ENCODE data around the gene CCDC33.
A peak's percentile ranks its signal among the peaks of the same experiment; 100 is the strongest.

CCDC33 gene

DNA sequence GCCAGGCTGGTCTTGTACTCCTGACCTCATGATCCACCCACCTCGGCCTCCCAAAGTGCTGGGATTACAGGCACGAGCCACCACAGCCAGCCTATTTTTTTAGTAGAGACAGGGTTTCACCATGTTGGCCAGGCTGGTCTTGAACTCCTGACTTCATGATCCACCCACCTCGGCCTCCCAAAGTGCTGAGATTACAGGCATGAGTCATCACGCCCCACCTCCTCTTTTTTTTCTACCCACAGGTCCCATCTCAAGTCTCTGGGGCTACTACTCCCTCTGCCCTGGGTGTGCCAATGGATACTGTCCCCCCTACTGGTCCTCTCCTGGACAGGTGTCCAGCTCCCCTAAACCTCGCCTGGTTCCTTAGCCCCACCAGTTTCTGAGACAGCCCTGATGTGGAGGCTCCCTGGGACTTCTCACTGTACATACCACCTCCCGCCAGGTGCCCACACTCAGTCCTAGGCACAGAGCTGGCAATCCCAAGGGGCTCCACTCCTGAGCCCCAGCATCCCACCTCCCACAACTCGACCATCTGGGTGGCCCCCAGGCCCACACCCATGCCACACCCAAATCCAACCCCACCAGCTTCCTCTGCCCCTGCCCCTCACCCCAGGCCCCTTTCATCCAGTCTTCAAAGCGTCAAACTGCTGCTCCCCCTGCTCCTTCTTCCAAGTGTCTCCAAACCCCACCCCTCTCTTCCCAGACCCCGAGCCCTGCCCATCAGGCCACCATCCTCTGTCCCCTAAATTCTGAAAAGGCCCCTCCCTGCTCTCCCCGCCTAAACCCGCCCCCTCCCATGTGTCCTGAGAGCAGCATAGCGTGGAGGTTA, 144.4 kb downstream of the CCDC33 start:
- Histone ChIP-seq H3K4me2 (ENCODE audit: low read length, poor library complexity, severe bottlenecking) (no peak overlapping the region), H2BK15ac (ENCODE audit: low read depth, poor library complexity, severe bottlenecking) (no peak overlapping the region), H3K14ac (ENCODE audit: low read length in 2 of 2) (no peak overlapping the region), H3K27ac (ENCODE audit: low read length, poor library complexity, severe bottlenecking) (no peak overlapping the region), H3K9me3 (ENCODE audit: control insufficient read depth, low read length) (no peaks in the 10 kb centered on the region), H3K18ac (ENCODE audit: low read depth in 1 of 2, low read length in 2 of 2) (no peak overlapping the region), H2AFZ (ENCODE audit: low read depth, low read length) (no peak overlapping the region), H2AK5ac (ENCODE audit: low read length, severe bottlenecking) (no peak overlapping the region), H4K8ac (ENCODE audit: low read length) (no peak overlapping the region), H3K4me1 (ENCODE audit: control insufficient read depth, insufficient read depth, low read depth, low read length) (peaks cover 27% of the 10 kb centered on the region), H2BK120ac (ENCODE audit: low read depth, low read length) (no peak overlapping the region), H2BK5ac (ENCODE audit: low read depth, low read length, poor library complexity, severe bottlenecking) (no peak overlapping the region), H3K4me3 (ENCODE audit: insufficient read depth in 1 of 2, low read depth in 1 of 2, low read length in 2 of 2) (no peak overlapping the region), H3K79me1 (replicated peaks; ENCODE audit: low read length, poor library complexity, severe bottlenecking) (peaks cover 1% of the 10 kb centered on the region), H4K91ac (ENCODE audit: low read length) (no peak overlapping the region), H3K36me3 (ENCODE audit: control insufficient read depth in 1 of 2, insufficient read depth in 2 of 2, low read depth in 1 of 2, low read length in 2 of 2) (peaks cover 0 to 2% of the 10 kb centered on the region in 2 experiments), H3K23ac (ENCODE audit: low read length in 2 of 2) (no peak overlapping the region), H3K4ac (ENCODE audit: low read depth in 1 of 2, low read length in 2 of 2) (no peak overlapping the region), H3K9ac (ENCODE audit: low read length) (no peak overlapping the region), H2BK12ac (ENCODE audit: low read length in 2 of 2) (no peak overlapping the region), H3K27me3 (ENCODE audit: control insufficient read depth in 1 of 2, insufficient read depth in 1 of 2, low read length in 2 of 2) (no peaks in the 10 kb centered on the region)
- WGBS: 63% methylated on average over 12 of the region's 12 CpGs
- no peak for DNase-seq

- peaks cover 33% of the 10 kb centered on the region for H3K4me1 ChIP-seq (ENCODE audit: control insufficient read depth, insufficient read depth, low read depth, low read length)
These were observed 145.0 kb downstream of the CCDC33 start for GRCh38 chr15:74381190-74381453.

GRCh38 chr15:74381481-74381880, 145.4 kb downstream of the CCDC33 start:
- Histone ChIP-seq H2BK12ac (ENCODE audit: low read length in 2 of 2) (no peak overlapping the region), H3K4me1 (ENCODE audit: control insufficient read depth, insufficient read depth, low read depth, low read length) (peaks cover 36% of the 10 kb centered on the region), H3K4ac (ENCODE audit: low read depth in 1 of 2, low read length in 2 of 2) (no peak overlapping the region), H3K36me3 (ENCODE audit: control insufficient read depth in 1 of 2, insufficient read depth in 2 of 2, low read depth in 1 of 2, low read length in 2 of 2) (peaks cover 0 to 2% of the 10 kb centered on the region in 2 experiments), H4K8ac (ENCODE audit: low read length) (peak overlapping the region; percentile 27), H4K91ac (ENCODE audit: low read length) (no peak overlapping the region), H3K27me3 (ENCODE audit: control insufficient read depth in 1 of 2, insufficient read depth in 1 of 2, low read length in 2 of 2) (no peaks in the 10 kb centered on the region), H2BK5ac (ENCODE audit: low read depth, low read length, poor library complexity, severe bottlenecking) (no peak overlapping the region), H2BK120ac (ENCODE audit: low read depth, low read length) (no peak overlapping the region), H3K9me3 (ENCODE audit: control insufficient read depth, low read length) (no peaks in the 10 kb centered on the region), H2BK15ac (ENCODE audit: low read depth, poor library complexity, severe bottlenecking) (no peak overlapping the region), H3K23ac (ENCODE audit: low read length in 2 of 2) (no peak overlapping the region), H3K14ac (ENCODE audit: low read length in 2 of 2) (no peak overlapping the region), H2AK5ac (ENCODE audit: low read length, severe bottlenecking) (no peak overlapping the region), H3K9ac (ENCODE audit: low read length) (peak overlapping the region; percentile 39), H3K4me2 (ENCODE audit: low read length, poor library complexity, severe bottlenecking) (no peak overlapping the region), H3K27ac (ENCODE audit: low read length, poor library complexity, severe bottlenecking) (no peak overlapping the region), H3K79me1 (replicated peaks; ENCODE audit: low read length, poor library complexity, severe bottlenecking) (peaks cover 1% of the 10 kb centered on the region), H2AFZ (ENCODE audit: low read depth, low read length) (no peak overlapping the region), H3K18ac (ENCODE audit: low read depth in 1 of 2, low read length in 2 of 2) (no peak overlapping the region), H3K4me3 (ENCODE audit: insufficient read depth in 1 of 2, low read depth in 1 of 2, low read length in 2 of 2) (no peak overlapping the region)
- DNase-seq: no peak
- WGBS: 83% methylated on average over 4 of the region's 5 CpGs

More at GRCh38 chr15:74381190-74381453, 145.0 kb downstream of the CCDC33 start:
- Histone ChIP-seq H3K23ac (ENCODE audit: low read length in 2 of 2) (no peak overlapping the region), H4K91ac (ENCODE audit: low read length) (no peak overlapping the region), H2BK5ac (ENCODE audit: low read depth, low read length, poor library complexity, severe bottlenecking) (no peak overlapping the region), H3K4me3 (ENCODE audit: insufficient read depth in 1 of 2, low read depth in 1 of 2, low read length in 2 of 2) (no peak overlapping the region), H3K9me3 (ENCODE audit: control insufficient read depth, low read length) (no peaks in the 10 kb centered on the region), H2BK120ac (ENCODE audit: low read depth, low read length) (no peak overlapping the region), H3K4me2 (ENCODE audit: low read length, poor library complexity, severe bottlenecking) (no peak overlapping the region), H3K36me3 (ENCODE audit: control insufficient read depth in 1 of 2, insufficient read depth in 2 of 2, low read depth in 1 of 2, low read length in 2 of 2) (peaks cover 0 to 2% of the 10 kb centered on the region in 2 experiments), H2BK12ac (ENCODE audit: low read length in 2 of 2) (no peak overlapping the region), H2AFZ (ENCODE audit: low read depth, low read length) (no peak overlapping the region), H3K79me1 (replicated peaks; ENCODE audit: low read length, poor library complexity, severe bottlenecking) (peaks cover 1% of the 10 kb centered on the region), H3K18ac (ENCODE audit: low read depth in 1 of 2, low read length in 2 of 2) (no peak overlapping the region), H3K27me3 (ENCODE audit: control insufficient read depth in 1 of 2, insufficient read depth in 1 of 2, low read length in 2 of 2) (no peaks in the 10 kb centered on the region), H2AK5ac (ENCODE audit: low read length, severe bottlenecking) (no peak overlapping the region), H4K8ac (ENCODE audit: low read length) (no peak overlapping the region), H2BK15ac (ENCODE audit: low read depth, poor library complexity, severe bottlenecking) (no peak overlapping the region), H3K27ac (ENCODE audit: low read length, poor library complexity, severe bottlenecking) (no peak overlapping the region), H3K14ac (ENCODE audit: low read length in 2 of 2) (no peak overlapping the region), H3K4ac (ENCODE audit: low read depth in 1 of 2, low read length in 2 of 2) (no peak overlapping the region), H3K9ac (ENCODE audit: low read length) (peak overlapping the region; percentile 1)
- 91% methylated on average over 2 of the region's 2 CpGs for WGBS
- no peak for DNase-seq

GRCh38 chr15:74382004-74382816, 146.1 kb downstream of the CCDC33 start:
- Histone ChIP-seq H3K27ac (ENCODE audit: low read length, poor library complexity, severe bottlenecking) (no peak overlapping the region), H3K27me3 (ENCODE audit: control insufficient read depth in 1 of 2, insufficient read depth in 1 of 2, low read length in 2 of 2) (no peaks in the 10 kb centered on the region), H4K91ac (ENCODE audit: low read length) (no peak overlapping the region), H3K4ac (ENCODE audit: low read depth in 1 of 2, low read length in 2 of 2) (no peak overlapping the region), H2AK5ac (ENCODE audit: low read length, severe bottlenecking) (peak overlapping the region; percentile 46), H3K23ac (ENCODE audit: low read length in 2 of 2) (no peak overlapping the region), H3K9ac (ENCODE audit: low read length) (peak overlapping the region; percentile 60), H3K79me1 (replicated peaks; ENCODE audit: low read length, poor library complexity, severe bottlenecking) (peaks cover 1% of the 10 kb centered on the region), H3K4me2 (ENCODE audit: low read length, poor library complexity, severe bottlenecking) (no peak overlapping the region), H3K14ac (ENCODE audit: low read length in 2 of 2) (no peak overlapping the region), H2BK5ac (ENCODE audit: low read depth, low read length, poor library complexity, severe bottlenecking) (no peak overlapping the region), H3K4me3 (ENCODE audit: insufficient read depth in 1 of 2, low read depth in 1 of 2, low read length in 2 of 2) (no peak overlapping the region), H2BK12ac (ENCODE audit: low read length in 2 of 2) (no peak overlapping the region), H3K18ac (ENCODE audit: low read depth in 1 of 2, low read length in 2 of 2) (no peak overlapping the region), H2BK120ac (ENCODE audit: low read depth, low read length) (no peak overlapping the region), H2BK15ac (ENCODE audit: low read depth, poor library complexity, severe bottlenecking) (no peak overlapping the region), H2AFZ (ENCODE audit: low read depth, low read length) (no peak overlapping the region), H3K9me3 (ENCODE audit: control insufficient read depth, low read length) (no peaks in the 10 kb centered on the region), H4K8ac (ENCODE audit: low read length) (no peak overlapping the region), H3K36me3 (ENCODE audit: control insufficient read depth in 1 of 2, insufficient read depth in 2 of 2, low read depth in 1 of 2, low read length in 2 of 2) (peaks cover 0 to 2% of the 10 kb centered on the region in 2 experiments), H3K4me1 (ENCODE audit: control insufficient read depth, insufficient read depth, low read depth, low read length) (peaks cover 44% of the 10 kb centered on the region)
- peak; percentile 77 for DNase-seq
- 45% methylated on average over 11 of the region's 13 CpGs for WGBS
